Measurements from ENCODE around the gene PCBP3. TPM values are rescaled to one million over a fixed set of nuclear protein-coding genes. Genes with fewer than 3 reads are reported as not detected.
"Not testable (repeated sequence)": the region's sequence is repeated elsewhere in the genome, so short reads cannot be mapped to it uniquely, and the experiment has no call there.

Gene PCBP3
- total and polyA plus RNA-seq, 10 of the 15 experiments (the other 5 are each of a cell fraction or from before 2014, with no cell fraction given): 0.09 to 1.3 (median 0.46) TPM; not detected in 3

DNA sequence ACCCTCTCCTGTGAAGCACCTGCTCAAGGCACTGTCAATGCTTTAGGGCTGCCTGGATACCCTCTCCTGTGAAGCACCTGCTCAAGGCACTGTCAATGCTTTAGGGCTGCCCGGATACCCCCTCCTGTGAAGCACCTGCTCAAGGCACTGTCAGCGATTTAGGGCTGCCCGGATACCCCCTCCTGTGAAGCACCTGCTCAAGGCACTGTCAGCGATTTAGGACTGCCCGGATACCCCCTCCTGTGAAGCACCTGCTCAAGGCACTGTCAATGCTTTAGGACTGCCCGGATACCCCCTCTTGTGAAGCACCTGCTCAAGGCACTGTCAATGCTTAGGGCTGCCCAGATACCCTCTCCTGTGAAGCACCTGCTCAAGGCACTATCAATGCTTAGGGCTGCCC lies 33.9 kb upstream of the PCBP3 start:
- POLR2A ChIA-PET; H4K20me1 ChIP-seq (ENCODE audit: control insufficient read depth, insufficient read depth); in situ Hi-C loops (cut with MboI); H2AFZ ChIP-seq (ENCODE audit: control insufficient read depth, low read depth, low read length); H3K4me3 ChIP-seq; FAIRE-seq; H3K4me1 ChIP-seq (ENCODE audit: control insufficient read depth, insufficient read depth, low read length); ATAC-seq; H3K9ac ChIP-seq (ENCODE audit: control insufficient read depth, insufficient read depth, low read length); SMC1A ChIA-PET (ENCODE audit: uncharacterized antibody, unreplicated experiment); BruUV-seq (replicated peaks); CTCF ChIA-PET; H3K4me2 ChIP-seq (ENCODE audit: control insufficient read depth, insufficient read depth); DNase-seq (ENCODE audit: low read depth, low spot score); H3K36me3 ChIP-seq (ENCODE audit: control insufficient read depth in 2 of 2, insufficient read depth in 2 of 2, low read length in 1 of 2); H3K9me3 ChIP-seq (replicated peaks; ENCODE audit: control insufficient read depth, insufficient read depth, low read length); H3K27me3 ChIP-seq (replicated peaks in 1 of 2; ENCODE audit: control insufficient read depth in 2 of 2, insufficient read depth in 2 of 2, low read length in 1 of 2); RAD21 ChIA-PET (ENCODE audit: unreplicated experiment); H3K27ac ChIP-seq (ENCODE audit: control insufficient read depth, insufficient read depth); H3K79me2 ChIP-seq (ENCODE audit: control insufficient read depth, insufficient read depth, low read length); intact Hi-C loops (cut with micrococcal nuclease; ENCODE audit: unreplicated experiment): not testable (repeated sequence)
- 83% methylated on average over 6 of the region's 6 CpGs for WGBS (ENCODE audit: insufficient coverage, insufficient replicate concordance, low lambda C conversion rate, missing lambda C conversion rate)

DNA sequence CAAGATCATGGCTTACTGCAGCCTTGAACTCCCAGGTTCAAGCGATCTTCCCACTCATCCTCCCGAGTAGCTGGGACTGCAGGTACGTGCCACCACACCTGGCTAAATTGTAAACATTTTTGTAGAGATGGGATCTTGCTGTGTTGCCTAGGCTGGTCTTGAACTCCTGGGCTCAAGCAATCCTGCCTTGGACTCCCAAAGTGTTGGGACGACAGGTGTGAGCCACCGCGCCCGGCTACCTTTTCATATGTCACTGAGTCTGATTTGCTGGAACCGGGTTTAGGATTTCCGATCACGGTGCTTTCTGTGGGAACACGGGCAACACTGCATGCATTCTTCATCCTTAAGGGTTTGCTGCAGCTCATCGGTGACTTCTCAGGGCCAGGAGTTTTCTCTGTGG lies 32.2 kb upstream of the PCBP3 start:
- no peak for TF ChIP-seq KDM1A (IDR thresholded peaks at IDR 0.05; ENCODE audit: borderline replicate concordance)
- DNase-seq (ENCODE audit: low read depth, low spot score): no peak
- FAIRE-seq: no peak
- Histone ChIP-seq H3K4me2 (ENCODE audit: control insufficient read depth, insufficient read depth) (no peak overlapping the region), H2AFZ (ENCODE audit: control insufficient read depth, low read depth, low read length) (no peak overlapping the region), H3K9ac (ENCODE audit: control insufficient read depth, insufficient read depth, low read length) (no peak overlapping the region), H3K4me3 (no peak overlapping the region), H3K9me3 (replicated peaks; ENCODE audit: control insufficient read depth, insufficient read depth, low read length) (no peaks in the 10 kb centered on the region; the same call in 2 of the 3 replicates), H4K20me1 (ENCODE audit: control insufficient read depth, insufficient read depth) (no peaks in the 10 kb centered on the region), H3K27me3 (replicated peaks in 1 of 2; ENCODE audit: control insufficient read depth in 2 of 2, insufficient read depth in 2 of 2, low read length in 1 of 2) (no peaks in the 10 kb centered on the region), H3K27ac (ENCODE audit: control insufficient read depth, insufficient read depth) (no peak overlapping the region), H3K79me2 (ENCODE audit: control insufficient read depth, insufficient read depth, low read length) (no peaks in the 10 kb centered on the region), H3K4me1 (ENCODE audit: control insufficient read depth, insufficient read depth, low read length) (peaks cover 10% of the 10 kb centered on the region), H3K36me3 (ENCODE audit: control insufficient read depth in 2 of 2, insufficient read depth in 2 of 2, low read length in 1 of 2) (no peaks in the 10 kb centered on the region)
- BruUV-seq (replicated peaks): no TSS peak
- in situ Hi-C loops (cut with MboI) (no loop called here), intact Hi-C loops (cut with micrococcal nuclease; ENCODE audit: unreplicated experiment) (no loop called here)
- POLR2A ChIA-PET: no interaction called here
- SMC1A ChIA-PET (ENCODE audit: uncharacterized antibody, unreplicated experiment): interaction anchor here (0.9 kb wide), 1 partner anchor 29 kb away, joined by 3 read pairs; no protein-coding TSS in a partner anchor
- CTCF ChIA-PET: interaction anchor here (1.2 kb wide), 1 partner anchor 14 kb away, joined by 3 read pairs; no protein-coding TSS in a partner anchor
- ATAC-seq: no peak
- RAD21 ChIA-PET (ENCODE audit: unreplicated experiment): no interaction called here
- whole genome bisulfite sequencing (ENCODE audit: insufficient coverage, insufficient replicate concordance, low lambda C conversion rate, missing lambda C conversion rate): 89% methylated on average over 12 of the region's 12 CpGs

All from GM12878 (cell line).